ENCODE results near the gene GALNT10.
A peak's percentile ranks its signal among the peaks of the same experiment; 100 is the strongest.

GALNT10 gene

GRCh38 chr5:154194345-154195329, 4.1 kb downstream of the GALNT10 start:
- Histone ChIP-seq H3K36me3 (replicated peaks in 1 of 2; ENCODE audit: control insufficient read depth in 2 of 2, insufficient read depth in 2 of 2, low read length in 2 of 2) (peaks cover 0 to 36% of the 10 kb centered on the region in 2 donors), H3K18ac (ENCODE audit: low read length) (no peak overlapping the region), H2BK15ac (ENCODE audit: low read length) (no peak overlapping the region), H3K23ac (ENCODE audit: low read depth, low read length, poor library complexity) (no peak overlapping the region), H3K79me1 (ENCODE audit: low read depth, low read length) (no peaks in the 10 kb centered on the region), H4K91ac (ENCODE audit: low read depth, low read length, poor library complexity) (no peak overlapping the region), H3K4me2 (ENCODE audit: insufficient read depth, low read length, poor library complexity, severe bottlenecking) (no peak overlapping the region), H2AFZ (ENCODE audit: low read length) (no peak overlapping the region), H3K27me3 (ENCODE audit: control insufficient read depth in 3 of 3, insufficient read depth in 3 of 3, low read depth in 1 of 3, low read length in 3 of 3) (peaks cover 0 to 2% (median 2%) of the 10 kb centered on the region in 3 experiments), H3K4ac (ENCODE audit: low read length) (no peak overlapping the region), H3K27ac (replicated peaks; ENCODE audit: low read length) (no peak overlapping the region), H3K9me3 (replicated peaks in 1 of 2; ENCODE audit: control insufficient read depth in 2 of 2, insufficient read depth in 1 of 2, low read depth in 1 of 2, low read length in 2 of 2) (no peaks in the 10 kb centered on the region), H3K9ac (ENCODE audit: low read depth, low read length, poor library complexity) (no peak overlapping the region), H2BK5ac (ENCODE audit: low read length) (no peak overlapping the region), H4K8ac (ENCODE audit: low read depth, low read length) (no peak overlapping the region), H2AK5ac (ENCODE audit: low read depth, low read length) (no peak overlapping the region), H2BK12ac (ENCODE audit: low read length) (no peak overlapping the region), H3K14ac (ENCODE audit: low read length) (no peak overlapping the region), H3K4me3 (ENCODE audit: low read length in 2 of 2) (no peak overlapping the region), H3K4me1 (ENCODE audit: control insufficient read depth in 2 of 2, insufficient read depth in 1 of 2, low read depth in 1 of 2, low read length in 2 of 2) (peaks cover 17 to 18% of the 10 kb centered on the region in 2 donors), H2BK120ac (ENCODE audit: low read depth, low read length) (no peak overlapping the region)
- no peak for DNase-seq (ENCODE audit: low spot score)
- no CpG with 5 or more reads among the region's 8 CpGs for WGBS, 2 donors (ENCODE audit: extremely low coverage in 2 of 2, insufficient read length in 2 of 2, insufficient replicate concordance in 1 of 2)

- H2AFZ ChIP-seq (ENCODE audit: low read length), result no peak overlapping the region
- no peak overlapping the region for H2BK12ac ChIP-seq (ENCODE audit: low read length)
- no peak overlapping the region for H3K18ac ChIP-seq (ENCODE audit: low read length)
- no peak overlapping the region for H3K4me2 ChIP-seq (ENCODE audit: insufficient read depth, low read length, poor library complexity, severe bottlenecking)
- WGBS, 2 donors (ENCODE audit: extremely low coverage in 2 of 2, insufficient read length in 2 of 2, insufficient replicate concordance in 1 of 2), result no CpG with 5 or more reads among the region's 1 CpG
- no peak overlapping the region for H3K23ac ChIP-seq (ENCODE audit: low read depth, low read length, poor library complexity)
- no peaks in the 10 kb centered on the region for H3K9me3 ChIP-seq (replicated peaks in 1 of 2; ENCODE audit: control insufficient read depth in 2 of 2, insufficient read depth in 1 of 2, low read depth in 1 of 2, low read length in 2 of 2)
- H3K14ac ChIP-seq (ENCODE audit: low read length), result no peak overlapping the region
- H3K27me3 ChIP-seq (ENCODE audit: control insufficient read depth in 3 of 3, insufficient read depth in 3 of 3, low read depth in 1 of 3, low read length in 3 of 3), result no peaks in the 10 kb centered on the region
- H2BK15ac ChIP-seq (ENCODE audit: low read length), result no peak overlapping the region
- no peak overlapping the region for H4K8ac ChIP-seq (ENCODE audit: low read depth, low read length)
- H3K27ac ChIP-seq (replicated peaks; ENCODE audit: low read length), result no peak overlapping the region
- H3K4me1 ChIP-seq (ENCODE audit: control insufficient read depth in 2 of 2, insufficient read depth in 1 of 2, low read depth in 1 of 2, low read length in 2 of 2), result peaks cover 13 to 15% of the 10 kb centered on the region in 2 donors
- H3K36me3 ChIP-seq (replicated peaks in 1 of 2; ENCODE audit: control insufficient read depth in 2 of 2, insufficient read depth in 2 of 2, low read length in 2 of 2), result peaks cover 0 to 40% of the 10 kb centered on the region in 2 donors
- no peak overlapping the region for H3K4me3 ChIP-seq (ENCODE audit: low read length in 2 of 2)
- no peak overlapping the region for H2BK5ac ChIP-seq (ENCODE audit: low read length)
- no peak for DNase-seq (ENCODE audit: low spot score)
- H4K91ac ChIP-seq (ENCODE audit: low read depth, low read length, poor library complexity), result no peak overlapping the region
- no peak overlapping the region for H2AK5ac ChIP-seq (ENCODE audit: low read depth, low read length)
- no peak overlapping the region for H2BK120ac ChIP-seq (ENCODE audit: low read depth, low read length)
- H3K9ac ChIP-seq (ENCODE audit: low read depth, low read length, poor library complexity), result no peak overlapping the region
- no peak overlapping the region for H3K4ac ChIP-seq (ENCODE audit: low read length)
- H3K79me1 ChIP-seq (ENCODE audit: low read depth, low read length), result no peaks in the 10 kb centered on the region
These were observed 5.7 kb downstream of the GALNT10 start for GRCh38 chr5:154196281-154196680.

- peak overlapping the region; percentile 75 for H2AFZ ChIP-seq (ENCODE audit: low read length)
- H4K91ac ChIP-seq (ENCODE audit: low read depth, low read length, poor library complexity), result no peak overlapping the region
- no peak for DNase-seq (ENCODE audit: low spot score)
- no peak overlapping the region for H2AK5ac ChIP-seq (ENCODE audit: low read depth, low read length)
- H2BK120ac ChIP-seq (ENCODE audit: low read depth, low read length), result no peak overlapping the region
- H3K27me3 ChIP-seq (ENCODE audit: control insufficient read depth in 3 of 3, insufficient read depth in 3 of 3, low read depth in 1 of 3, low read length in 3 of 3), result no peaks in the 10 kb centered on the region
- H3K9ac ChIP-seq (ENCODE audit: low read depth, low read length, poor library complexity), result no peak overlapping the region
- no peak overlapping the region for H2BK5ac ChIP-seq (ENCODE audit: low read length)
- H4K8ac ChIP-seq (ENCODE audit: low read depth, low read length), result no peak overlapping the region
- H3K79me1 ChIP-seq (ENCODE audit: low read depth, low read length), result no peaks in the 10 kb centered on the region
- no CpG with 5 or more reads among the region's 8 CpGs for WGBS, 2 donors (ENCODE audit: extremely low coverage in 2 of 2, insufficient read length in 2 of 2, insufficient replicate concordance in 1 of 2)
- no peak overlapping the region for H3K18ac ChIP-seq (ENCODE audit: low read length)
- no peak overlapping the region for H2BK12ac ChIP-seq (ENCODE audit: low read length)
- no peak overlapping the region for H3K23ac ChIP-seq (ENCODE audit: low read depth, low read length, poor library complexity)
- no peak overlapping the region for H3K4me3 ChIP-seq (ENCODE audit: low read length in 2 of 2)
- H3K14ac ChIP-seq (ENCODE audit: low read length), result no peak overlapping the region
- no peak overlapping the region for H3K4ac ChIP-seq (ENCODE audit: low read length)
- peaks cover 8 to 14% of the 10 kb centered on the region in 2 donors for H3K4me1 ChIP-seq (ENCODE audit: control insufficient read depth in 2 of 2, insufficient read depth in 1 of 2, low read depth in 1 of 2, low read length in 2 of 2)
- H3K36me3 ChIP-seq (replicated peaks in 1 of 2; ENCODE audit: control insufficient read depth in 2 of 2, insufficient read depth in 2 of 2, low read length in 2 of 2), result peaks cover 0 to 40% of the 10 kb centered on the region in 2 donors
- no peaks in the 10 kb centered on the region for H3K9me3 ChIP-seq (replicated peaks in 1 of 2; ENCODE audit: control insufficient read depth in 2 of 2, insufficient read depth in 1 of 2, low read depth in 1 of 2, low read length in 2 of 2)
- no peak overlapping the region for H3K27ac ChIP-seq (replicated peaks; ENCODE audit: low read length)
- no peak overlapping the region for H2BK15ac ChIP-seq (ENCODE audit: low read length)
- no peak overlapping the region for H3K4me2 ChIP-seq (ENCODE audit: insufficient read depth, low read length, poor library complexity, severe bottlenecking)
These were observed 6.6 kb downstream of the GALNT10 start for GRCh38 chr5:154196955-154197652.
